NOMO-1 (cell line): ENCODE measurements around the gene GLRA1.
"Not testable (repeated sequence)": the region's sequence is repeated elsewhere in the genome, so short reads cannot be mapped to it uniquely, and the experiment has no call there.

Source experiments
- DNase-seq, 2 experiments: peaks; one replicate each; lab custom pipeline; 2025; ENCODE audit not compliant: unreplicated experiment in 2 of 2; lab: John Stamatoyannopoulos, UW

The GLRA1 gene

GRCh38 chr5:151886546-151887275 lies 37.9 kb downstream of the GLRA1 start:
- no peak for DNase-seq

GRCh38 chr5:151885138-151885908 lies 39.3 kb downstream of the GLRA1 start:
- no peak for DNase-seq

- no peak for DNase-seq
These were observed 42.9 kb downstream of the GLRA1 start for GRCh38 chr5:151881621-151882225.

GRCh38 chr5:151880324-151880723 lies 44.3 kb downstream of the GLRA1 start:
- no peak for DNase-seq

- DNase-seq = no peak
These were observed 51.0 kb downstream of the GLRA1 start for GRCh38 chr5:151873701-151874100.

- DNase-seq = no peak
These were observed 52.0 kb downstream of the GLRA1 start for GRCh38 chr5:151872701-151873100.

- DNase-seq = no peak
These were observed 53.8 kb downstream of the GLRA1 start for GRCh38 chr5:151870820-151871219.

GRCh38 chr5:151870271-151870670 lies 54.4 kb downstream of the GLRA1 start:
- DNase-seq = no peak

- no peak for DNase-seq
These were observed 54.8 kb downstream of the GLRA1 start for GRCh38 chr5:151869843-151870242.

- no peak for DNase-seq
These were observed 56.2 kb downstream of the GLRA1 start for GRCh38 chr5:151868451-151868850.

GRCh38 chr5:151864061-151864748 lies 60.4 kb downstream of the GLRA1 start:
- no peak for DNase-seq

- DNase-seq = no peak
These were observed 61.1 kb downstream of the GLRA1 start for GRCh38 chr5:151863566-151863965.

GRCh38 chr5:151862811-151863472 lies 61.7 kb downstream of the GLRA1 start:
- no peak for DNase-seq

- DNase-seq = not testable (repeated sequence)
These were observed 63.8 kb downstream of the GLRA1 start for GRCh38 chr5:151860867-151861266.

- no peak for DNase-seq
These were observed 67.8 kb downstream of the GLRA1 start for GRCh38 chr5:151856861-151857260.

GRCh38 chr5:151855701-151856100 lies 69.0 kb downstream of the GLRA1 start:
- no peak for DNase-seq

GRCh38 chr5:151847871-151848270 lies 76.8 kb downstream of the GLRA1 start:
- DNase-seq = no peak

- DNase-seq = no peak
These were observed 77.9 kb downstream of the GLRA1 start for GRCh38 chr5:151846765-151847164.

- DNase-seq = not testable (repeated sequence)
These were observed 91.8 kb downstream of the GLRA1 start for GRCh38 chr5:151832843-151833242.

- no peak for DNase-seq
These were observed 95.3 kb downstream of the GLRA1 start for GRCh38 chr5:151829370-151829769.

GRCh38 chr5:151825445-151825844 lies 99.2 kb downstream of the GLRA1 start:
- peak; percentile 14 to 27 for DNase-seq
